Body of pancreas (tissue), 4 donors: ENCODE results near the gene SIN3A.

Experiments
- POLR2A ChIP-seq, 3 donors: fragments of 450-650 bp; IDR thresholded peaks; one replicate each; pipeline ENCODE4 v1.6.1; 2016; ENCODE audit warnings: antibody characterized with exemption in 3 of 3, mild to moderate bottlenecking in 2 of 3
- TF ChIP-seq, protein P1 (sequence below), 7 experiments: fragments of 450-650 bp in 4 of 7; fragments of 200-600 bp in 3 of 7; sonication (generic) in 3 of 7; IDR thresholded peaks; one replicate each; pipeline ENCODE4 v1.5.1; 2016 to 2019; ENCODE audit warnings: antibody characterized with exemption in 7 of 7

- TF ChIP-seq POLR2A (IDR thresholded peaks at IDR 0.05) = no peak
- TF ChIP-seq, protein P1, sequence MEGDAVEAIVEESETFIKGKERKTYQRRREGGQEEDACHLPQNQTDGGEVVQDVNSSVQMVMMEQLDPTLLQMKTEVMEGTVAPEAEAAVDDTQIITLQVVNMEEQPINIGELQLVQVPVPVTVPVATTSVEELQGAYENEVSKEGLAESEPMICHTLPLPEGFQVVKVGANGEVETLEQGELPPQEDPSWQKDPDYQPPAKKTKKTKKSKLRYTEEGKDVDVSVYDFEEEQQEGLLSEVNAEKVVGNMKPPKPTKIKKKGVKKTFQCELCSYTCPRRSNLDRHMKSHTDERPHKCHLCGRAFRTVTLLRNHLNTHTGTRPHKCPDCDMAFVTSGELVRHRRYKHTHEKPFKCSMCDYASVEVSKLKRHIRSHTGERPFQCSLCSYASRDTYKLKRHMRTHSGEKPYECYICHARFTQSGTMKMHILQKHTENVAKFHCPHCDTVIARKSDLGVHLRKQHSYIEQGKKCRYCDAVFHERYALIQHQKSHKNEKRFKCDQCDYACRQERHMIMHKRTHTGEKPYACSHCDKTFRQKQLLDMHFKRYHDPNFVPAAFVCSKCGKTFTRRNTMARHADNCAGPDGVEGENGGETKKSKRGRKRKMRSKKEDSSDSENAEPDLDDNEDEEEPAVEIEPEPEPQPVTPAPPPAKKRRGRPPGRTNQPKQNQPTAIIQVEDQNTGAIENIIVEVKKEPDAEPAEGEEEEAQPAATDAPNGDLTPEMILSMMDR (IDR thresholded peaks at IDR 0.05) = no peak
Measured at GRCh38 chr15:75353604-75354003, 97.9 kb downstream of the SIN3A start.
